GM21447 (cell line): ENCODE measurements around the gene FKBP15.

ENCODE experiments used
- ATAC-seq: cut with Tn5 transposase; IDR thresholded peaks from one replicate; pipeline ENCODE4 v1.9.1; 2021; ENCODE audit not compliant: unreplicated experiment

Gene FKBP15

DNA sequence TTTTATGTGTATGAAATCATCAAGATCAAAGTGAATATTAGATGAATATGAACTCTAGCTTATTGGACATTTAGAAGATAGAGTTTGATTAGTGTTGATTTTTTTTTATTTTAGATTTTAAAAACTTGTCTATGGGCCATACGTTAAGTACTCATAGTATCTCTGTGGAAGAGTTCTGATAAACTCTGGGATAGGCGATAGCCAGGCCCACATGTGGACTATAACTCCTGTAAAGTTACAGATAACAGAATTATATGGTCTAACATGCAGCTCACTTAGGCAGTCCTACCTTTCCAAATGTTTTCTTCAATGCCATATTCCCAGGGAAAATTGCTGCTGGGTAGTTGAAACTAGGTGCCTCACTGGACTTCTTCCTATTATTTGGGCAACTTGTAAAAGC is 10.6 kb upstream of the FKBP15 start:
- no peak for ATAC-seq

- no peak for ATAC-seq
Observed at GRCh38 chr9:113228130-113228665, 7.1 kb upstream of the FKBP15 start.

DNA sequence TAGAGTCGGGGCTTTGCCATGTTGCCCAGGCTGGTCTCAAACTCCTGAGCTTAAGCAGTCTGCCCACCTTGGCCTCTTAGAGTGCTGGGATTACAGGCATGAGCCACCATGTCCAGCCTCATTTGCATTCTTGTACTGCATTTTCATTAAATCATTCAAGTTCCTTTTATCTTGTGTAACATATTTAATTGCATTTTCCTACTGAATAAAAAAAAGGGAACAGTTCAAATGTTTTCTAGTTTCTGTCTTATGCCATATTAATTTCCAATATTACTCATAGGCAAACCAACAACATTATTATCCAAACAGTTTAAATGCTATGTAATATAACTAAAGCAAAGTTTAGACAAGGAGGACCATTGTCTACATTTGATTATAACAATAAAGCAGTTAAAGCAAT is 6.4 kb upstream of the FKBP15 start:
- ATAC-seq, result no peak

DNA sequence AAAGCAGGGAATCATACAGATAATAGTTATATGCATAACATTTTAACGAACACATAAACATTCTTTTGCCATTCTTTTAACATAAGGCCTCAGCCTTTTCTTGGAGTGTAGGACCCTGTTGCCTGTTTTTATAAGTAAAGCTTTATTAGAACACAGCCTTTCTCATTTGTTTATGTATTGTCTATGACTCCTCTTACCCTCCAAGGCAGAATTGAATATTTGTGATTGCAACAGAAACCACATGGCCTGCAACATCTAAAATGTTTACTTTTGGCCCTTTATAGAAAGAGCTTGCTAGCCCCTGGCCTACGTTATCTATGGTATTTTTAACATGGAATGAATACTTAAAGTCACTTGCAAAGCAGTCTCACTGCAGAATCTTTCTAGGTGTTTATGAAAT is 2.9 kb upstream of the FKBP15 start:
- ATAC-seq, result no peak

DNA sequence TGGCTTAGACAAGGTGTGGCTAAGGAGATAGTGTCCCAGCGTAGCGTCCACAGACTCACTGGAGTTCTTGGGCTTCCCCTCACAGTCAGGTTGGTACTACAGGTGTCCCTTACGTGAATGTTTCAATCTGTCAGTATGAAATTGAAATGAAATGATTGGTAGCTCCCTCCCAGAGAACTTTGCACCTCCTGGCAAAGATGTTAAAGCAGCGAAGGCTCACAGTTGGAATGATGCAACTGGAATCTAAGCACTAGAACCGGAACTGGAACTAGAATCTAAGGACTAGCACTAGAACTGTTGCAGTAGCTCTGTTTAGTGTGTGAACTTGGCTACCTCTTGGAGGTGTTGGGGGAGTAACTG is 1.4 kb upstream of the FKBP15 start:
- ATAC-seq, result no peak

GRCh38 chr9:113221800-113222481 is 864 bp upstream of the FKBP15 start:
- no peak for ATAC-seq

GRCh38 chr9:113220467-113221002 is 542 bp downstream of the FKBP15 start:
- ATAC-seq, result no peak

- peak; percentile 64 for ATAC-seq
Observed at GRCh38 chr9:113219969-113220368, 1.1 kb downstream of the FKBP15 start.

GRCh38 chr9:113219186-113219936 is 1.7 kb downstream of the FKBP15 start:
- peak; percentile 34 for ATAC-seq

GRCh38 chr9:113216406-113216805 is 4.7 kb downstream of the FKBP15 start:
- ATAC-seq, result no peak

- ATAC-seq, result no peak
Observed at GRCh38 chr9:113215132-113215531, 5.9 kb downstream of the FKBP15 start.

DNA sequence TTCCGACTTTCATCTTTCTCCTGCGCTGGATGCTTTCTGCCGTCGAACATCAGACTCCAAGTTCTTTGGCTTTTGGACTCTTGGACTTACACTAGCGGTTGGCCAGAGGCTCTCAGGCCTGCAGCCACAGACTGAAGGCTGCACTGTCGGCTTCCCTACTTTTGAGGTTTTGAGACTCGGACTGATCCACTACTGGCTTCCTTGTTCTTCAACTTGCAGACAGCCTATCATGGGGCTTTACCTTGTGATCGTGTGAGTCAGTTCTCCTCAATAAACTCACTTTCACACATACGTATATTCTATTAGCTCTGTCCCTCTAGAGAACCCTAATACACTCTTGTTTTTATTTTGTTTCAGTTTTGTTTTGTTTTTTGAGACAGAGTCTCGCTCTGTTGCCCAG is 10.3 kb downstream of the FKBP15 start:
- no peak for ATAC-seq

GRCh38 chr9:113205861-113206260 is 15.2 kb downstream of the FKBP15 start:
- no peak for ATAC-seq

GRCh38 chr9:113205432-113205831 is 15.6 kb downstream of the FKBP15 start:
- no peak for ATAC-seq

DNA sequence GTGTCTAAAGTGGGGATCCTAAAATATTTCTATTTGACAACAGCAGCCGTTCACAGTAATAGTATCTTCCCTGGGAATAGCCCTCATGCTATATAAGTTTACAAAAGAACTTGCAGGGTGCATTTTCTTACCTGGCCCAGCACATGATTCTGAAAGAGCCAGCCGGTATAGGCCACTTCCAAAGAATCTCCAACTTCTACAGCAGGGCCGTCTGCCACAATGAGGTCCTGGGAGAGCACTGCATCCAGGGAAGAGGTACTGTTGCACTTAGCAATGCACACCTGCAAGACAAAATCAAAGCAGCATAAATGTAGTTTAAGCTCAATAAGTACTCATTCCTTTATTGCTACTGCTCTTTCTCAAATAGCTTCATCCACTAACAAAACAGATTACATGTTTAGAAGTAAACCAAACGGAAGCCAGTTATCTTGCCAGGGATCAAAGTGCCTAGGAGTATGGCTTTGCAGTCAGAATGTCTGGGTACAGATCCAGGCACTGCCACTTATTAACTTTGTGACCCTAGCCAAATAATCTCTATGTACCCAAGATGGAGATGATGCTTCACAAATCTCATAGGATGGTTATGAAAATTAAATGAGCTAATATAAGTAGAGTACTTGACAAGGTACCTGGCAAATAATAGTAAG is 21.3 kb downstream of the FKBP15 start:
- no peak for ATAC-seq

DNA sequence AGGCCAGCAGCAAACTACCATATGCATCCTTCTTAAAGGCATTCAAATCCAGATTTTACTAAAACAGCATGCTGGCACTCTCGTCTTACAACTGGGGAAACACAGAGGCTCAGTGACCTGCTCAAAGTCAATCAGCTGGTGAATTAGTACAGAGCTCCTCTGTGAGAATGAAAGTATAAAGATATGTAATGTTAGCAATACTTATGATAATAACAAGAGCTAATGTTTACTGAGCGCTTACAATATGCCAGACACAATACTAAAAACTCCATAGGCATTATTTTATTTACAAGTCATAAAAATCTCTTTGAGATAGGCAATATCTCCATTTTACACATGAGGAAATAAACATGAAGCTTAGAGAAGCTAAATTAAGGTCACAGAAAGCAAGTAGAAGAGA is 28.6 kb downstream of the FKBP15 start:
- no peak for ATAC-seq

GRCh38 chr9:113187929-113188595 is 33.0 kb downstream of the FKBP15 start:
- ATAC-seq, result no peak

DNA sequence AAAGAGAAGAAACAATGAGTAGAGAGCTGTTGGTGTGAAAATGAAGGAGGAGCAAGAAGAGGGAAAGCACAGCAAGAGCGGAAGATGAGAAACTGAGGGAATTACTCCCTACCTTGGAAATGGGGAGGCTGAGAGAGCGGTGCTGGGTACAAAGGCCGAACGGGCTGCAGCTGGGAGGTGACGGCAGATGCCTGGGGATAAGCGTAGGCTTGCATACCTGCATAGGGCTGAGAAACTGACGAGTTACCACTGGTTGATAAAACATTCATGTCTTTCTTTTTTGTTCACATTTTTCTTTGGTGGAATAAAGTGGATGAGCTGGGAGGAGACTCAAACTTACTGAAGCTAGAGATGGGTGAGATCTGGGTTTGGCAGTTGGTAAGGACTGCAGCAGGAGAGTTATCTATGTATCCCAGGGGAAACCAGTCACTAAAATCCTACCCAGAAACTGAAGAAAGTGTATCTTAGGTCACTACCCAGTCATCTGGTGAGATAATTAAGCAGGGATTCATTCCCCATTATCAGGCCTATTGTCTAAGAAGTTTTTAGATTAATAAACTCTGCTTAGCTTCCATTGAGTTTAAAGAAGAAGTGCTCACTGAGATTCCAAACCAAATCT is 34.8 kb downstream of the FKBP15 start:
- ATAC-seq, result no peak

DNA sequence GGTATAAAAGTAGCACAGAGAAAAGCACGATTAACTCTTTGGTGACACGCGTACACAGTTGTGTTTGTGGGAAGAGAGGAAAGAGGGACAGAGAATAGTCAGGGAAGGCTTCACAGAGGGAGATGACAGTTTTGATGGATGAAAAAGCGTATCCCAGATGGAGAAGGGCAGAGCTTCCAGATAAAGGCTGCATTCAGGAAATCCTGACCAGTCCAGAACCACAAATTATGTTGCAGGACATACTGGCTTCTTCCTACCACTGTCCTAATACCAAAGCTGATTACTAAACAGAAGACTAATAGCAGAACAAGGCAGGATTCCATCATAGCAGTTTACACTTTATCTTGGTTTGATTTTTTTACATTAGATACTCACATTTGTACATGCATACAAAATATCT is 35.8 kb downstream of the FKBP15 start:
- no peak for ATAC-seq

GRCh38 chr9:113184539-113184938 is 36.5 kb downstream of the FKBP15 start:
- ATAC-seq, result no peak
